ENCODE results near the gene ELF2.
"Not testable (repeated sequence)": the region's sequence is repeated elsewhere in the genome, so short reads cannot be mapped to it uniquely, and the experiment has no call there.

ELF2 gene

GRCh38 chr4:139171876-139172691 is 4.9 kb downstream of the ELF2 start:
- no peak for DNase-seq (ENCODE audit: low spot score)
- TF ChIP-seq, protein P1, sequence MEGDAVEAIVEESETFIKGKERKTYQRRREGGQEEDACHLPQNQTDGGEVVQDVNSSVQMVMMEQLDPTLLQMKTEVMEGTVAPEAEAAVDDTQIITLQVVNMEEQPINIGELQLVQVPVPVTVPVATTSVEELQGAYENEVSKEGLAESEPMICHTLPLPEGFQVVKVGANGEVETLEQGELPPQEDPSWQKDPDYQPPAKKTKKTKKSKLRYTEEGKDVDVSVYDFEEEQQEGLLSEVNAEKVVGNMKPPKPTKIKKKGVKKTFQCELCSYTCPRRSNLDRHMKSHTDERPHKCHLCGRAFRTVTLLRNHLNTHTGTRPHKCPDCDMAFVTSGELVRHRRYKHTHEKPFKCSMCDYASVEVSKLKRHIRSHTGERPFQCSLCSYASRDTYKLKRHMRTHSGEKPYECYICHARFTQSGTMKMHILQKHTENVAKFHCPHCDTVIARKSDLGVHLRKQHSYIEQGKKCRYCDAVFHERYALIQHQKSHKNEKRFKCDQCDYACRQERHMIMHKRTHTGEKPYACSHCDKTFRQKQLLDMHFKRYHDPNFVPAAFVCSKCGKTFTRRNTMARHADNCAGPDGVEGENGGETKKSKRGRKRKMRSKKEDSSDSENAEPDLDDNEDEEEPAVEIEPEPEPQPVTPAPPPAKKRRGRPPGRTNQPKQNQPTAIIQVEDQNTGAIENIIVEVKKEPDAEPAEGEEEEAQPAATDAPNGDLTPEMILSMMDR (IDR thresholded peaks at IDR 0.05; ENCODE audit: extremely low read depth, insufficient read depth, missing control alignments): no peak
- in situ Hi-C loops (cut with MboI; ENCODE audit: low pct_unique_long_range_greater_than_20kb, low sequenced_read_pairs, unreplicated experiment): no loop called here

DNA sequence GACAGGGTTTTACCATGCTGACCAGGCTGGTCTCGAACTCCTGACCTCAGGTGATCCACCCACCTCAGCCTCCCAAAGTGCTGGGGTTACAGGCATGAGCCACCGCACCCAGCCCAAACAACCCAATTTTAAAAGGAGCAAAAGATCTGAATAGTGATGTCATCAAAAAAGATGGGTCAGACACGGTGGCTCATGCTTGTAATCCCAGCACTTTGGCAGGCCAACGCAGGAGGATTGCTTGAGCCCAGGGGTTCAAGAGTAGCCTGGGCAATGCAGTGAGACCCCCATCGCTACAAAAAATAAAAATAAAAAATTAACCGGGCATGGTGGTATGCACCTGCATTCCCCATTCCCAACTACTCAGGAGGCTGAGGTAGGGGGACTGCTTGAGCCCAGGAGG is 6.1 kb downstream of the ELF2 start:
- TF ChIP-seq, protein P1 (IDR thresholded peaks at IDR 0.05; ENCODE audit: extremely low read depth, insufficient read depth, missing control alignments): no peak
- no peak for DNase-seq (ENCODE audit: low spot score)
- in situ Hi-C loops (cut with MboI; ENCODE audit: low pct_unique_long_range_greater_than_20kb, low sequenced_read_pairs, unreplicated experiment): no loop called here

- TF ChIP-seq, protein P1 (IDR thresholded peaks at IDR 0.05; ENCODE audit: extremely low read depth, insufficient read depth, missing control alignments): peak; percentile 36
- peak; percentile 22 for DNase-seq (ENCODE audit: low spot score)
Measured at GRCh38 chr4:139167774-139168444, 9.1 kb downstream of the ELF2 start.

DNA sequence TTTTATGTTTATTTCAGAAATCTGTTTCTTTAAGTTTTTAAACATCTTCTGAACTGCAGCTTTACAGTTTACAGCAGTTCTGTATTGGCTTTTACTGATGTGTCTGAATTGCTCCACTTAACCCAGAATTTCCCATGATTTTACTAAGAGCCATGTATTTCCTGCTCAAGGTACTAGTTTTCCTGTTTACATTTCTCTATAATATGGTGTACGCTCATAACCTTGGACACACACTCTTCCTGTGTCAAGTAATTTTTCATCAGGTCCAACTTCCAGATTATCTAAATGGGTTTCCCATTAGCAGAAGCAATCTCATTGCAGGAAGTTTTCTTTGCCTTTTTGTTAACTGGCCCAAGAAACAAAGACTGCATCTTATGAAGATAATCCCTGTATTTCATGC is 12.3 kb downstream of the ELF2 start:
- in situ Hi-C loops (cut with MboI; ENCODE audit: low pct_unique_long_range_greater_than_20kb, low sequenced_read_pairs, unreplicated experiment): no loop called here
- TF ChIP-seq, protein P1 (IDR thresholded peaks at IDR 0.05; ENCODE audit: extremely low read depth, insufficient read depth, missing control alignments): no peak
- no peak for DNase-seq (ENCODE audit: low spot score)

More at GRCh38 chr4:139167774-139168444, 9.1 kb downstream of the ELF2 start:
- in situ Hi-C loops (cut with MboI; ENCODE audit: low pct_unique_long_range_greater_than_20kb, low sequenced_read_pairs, unreplicated experiment): no loop called here

- DNase-seq (ENCODE audit: low spot score): no peak
- TF ChIP-seq, protein P1 (IDR thresholded peaks at IDR 0.05; ENCODE audit: extremely low read depth, insufficient read depth, missing control alignments): no peak
- in situ Hi-C loops (cut with MboI; ENCODE audit: low pct_unique_long_range_greater_than_20kb, low sequenced_read_pairs, unreplicated experiment): no loop called here
Measured at GRCh38 chr4:139163806-139164206, 13.2 kb downstream of the ELF2 start.

- DNase-seq (ENCODE audit: low spot score); in situ Hi-C loops (cut with MboI; ENCODE audit: low pct_unique_long_range_greater_than_20kb, low sequenced_read_pairs, unreplicated experiment): not testable (repeated sequence)
Measured at GRCh38 chr4:139157977-139158376, 19.0 kb downstream of the ELF2 start.

DNA sequence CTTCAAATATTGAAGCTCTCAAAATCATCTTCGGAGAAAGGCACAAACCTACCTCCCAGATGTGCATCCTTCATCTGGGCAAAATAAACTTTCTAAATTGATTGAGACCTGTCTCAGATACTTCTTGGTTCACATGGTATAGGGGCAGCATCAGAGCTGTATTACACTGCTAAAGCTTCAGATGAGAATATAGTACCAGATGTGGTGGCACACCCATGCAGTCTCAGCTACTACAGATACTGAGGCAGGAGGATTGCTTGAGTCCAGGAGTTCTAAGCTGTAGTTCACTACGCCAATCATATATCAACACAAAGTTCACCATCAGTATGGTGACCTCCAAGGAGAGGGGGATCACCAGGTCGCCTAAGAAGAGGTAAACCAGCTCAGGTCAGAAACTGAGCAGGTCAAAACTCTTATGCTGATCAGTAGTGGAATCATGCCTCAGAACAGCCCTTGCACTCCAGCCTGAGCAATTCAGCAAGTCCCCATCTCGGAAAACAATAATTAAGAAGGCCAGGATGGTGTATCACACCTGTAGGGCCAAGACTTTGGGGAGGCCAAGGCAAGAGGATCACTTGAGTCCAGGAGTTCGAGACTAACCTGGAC is 22.0 kb downstream of the ELF2 start:
- TF ChIP-seq, protein P1 (IDR thresholded peaks at IDR 0.05; ENCODE audit: extremely low read depth, insufficient read depth, missing control alignments): no peak
- in situ Hi-C loops (cut with MboI; ENCODE audit: low pct_unique_long_range_greater_than_20kb, low sequenced_read_pairs, unreplicated experiment): no loop called here
- no peak for DNase-seq (ENCODE audit: low spot score)
